Fibroblast of skin of left biceps (primary cell): ENCODE measurements around the gene ACSM4.
A peak's percentile ranks its signal among the peaks of the same experiment; 100 is the strongest.
"Not testable (repeated sequence)": the region's sequence is repeated elsewhere in the genome, so short reads cannot be mapped to it uniquely, and the experiment has no call there.

ENCODE experiments used
- DNase-seq, 2 experiments: peaks; one replicate each; pipeline ENCODE4 v3.0.0-alpha.2; 2013; ENCODE audit warnings: low read depth in 2 of 2

Gene ACSM4

GRCh38 chr12:7327918-7328317, 24.0 kb downstream of the ACSM4 start:
- no peak for DNase-seq

GRCh38 chr12:7337790-7338189, 33.9 kb downstream of the ACSM4 start:
- not testable (repeated sequence) for DNase-seq

- no peak for DNase-seq
Measured at GRCh38 chr12:7339675-7340074, 35.8 kb downstream of the ACSM4 start.

GRCh38 chr12:7344833-7345606, 41.1 kb downstream of the ACSM4 start:
- no peak for DNase-seq

GRCh38 chr12:7346551-7347225, 42.8 kb downstream of the ACSM4 start:
- no peak for DNase-seq

GRCh38 chr12:7349418-7349817, 45.5 kb downstream of the ACSM4 start:
- DNase-seq: no peak

GRCh38 chr12:7351177-7351576, 47.3 kb downstream of the ACSM4 start:
- DNase-seq: no peak

- DNase-seq: no peak
Measured at GRCh38 chr12:7352661-7353060, 48.8 kb downstream of the ACSM4 start.

- no peak for DNase-seq
Measured at GRCh38 chr12:7354529-7354928, 50.7 kb downstream of the ACSM4 start.

GRCh38 chr12:7361265-7361664, 57.4 kb downstream of the ACSM4 start:
- DNase-seq: no peak

- DNase-seq: no peak
Measured at GRCh38 chr12:7362734-7363133, 58.9 kb downstream of the ACSM4 start.

- DNase-seq: no peak
Measured at GRCh38 chr12:7369274-7369729, 65.4 kb downstream of the ACSM4 start.

GRCh38 chr12:7373226-7373625, 69.4 kb downstream of the ACSM4 start:
- DNase-seq: no peak

- peak; percentile 2 for DNase-seq
Measured at GRCh38 chr12:7374423-7375144, 70.7 kb downstream of the ACSM4 start.

GRCh38 chr12:7375145-7375543, 71.3 kb downstream of the ACSM4 start:
- DNase-seq: no peak

- DNase-seq: peak; percentile 45 to 63
Measured at GRCh38 chr12:7376196-7376595, 72.3 kb downstream of the ACSM4 start.
